Measurements from ENCODE around the gene ZFP91. TPM values are rescaled to one million over a fixed set of nuclear protein-coding genes. Genes with fewer than 3 reads are reported as not detected.
A peak's percentile ranks its signal among the peaks of the same experiment; 100 is the strongest.

Gene ZFP91
- total RNA-seq, 1 experiment from 2014 or later = 74.3 TPM

- Histone ChIP-seq H3K36me3 (ENCODE audit: insufficient read depth, low read length, poor library complexity, severe bottlenecking) (no peaks in the 10 kb centered on the region), H3K4me1 (ENCODE audit: insufficient read depth, low read length, poor library complexity, severe bottlenecking) (peaks cover 19% of the 10 kb centered on the region), H3K9me3 (ENCODE audit: low read depth, low read length, poor library complexity, severe bottlenecking) (no peaks in the 10 kb centered on the region), H3K27ac (ENCODE audit: low read depth, low read length, poor library complexity, severe bottlenecking) (no peak overlapping the region), H3K4me3 (ENCODE audit: low read depth, low read length, poor library complexity, severe bottlenecking) (no peak overlapping the region), H3K27me3 (replicated peaks; ENCODE audit: insufficient read depth, low read depth, low read length, poor library complexity) (no peaks in the 10 kb centered on the region)
- no peak for DNase-seq (ENCODE audit: low spot score)
- no TSS peak for BruUV-seq (replicated peaks)
- ChIA-PET POLR2A (ENCODE audit: low non-redundant PET) (no interaction called here), CTCF (no interaction called here)
- TF ChIP-seq CTCF (conservative IDR thresholded peaks at IDR 0.05; ENCODE audit: low read depth, low read length) = no peak
- no peak for TF ChIP-seq EZH2 (IDR thresholded peaks at IDR 0.05; ENCODE audit: borderline replicate concordance, low read depth, low read length, poor library complexity, severe bottlenecking)
- intact Hi-C loops (cut with micrococcal nuclease; ENCODE audit: unreplicated experiment) = loop anchor here (5.0 to 10.0 kb wide), 5 partner anchors 212 to 1250 kb away; partner anchors contain the start of genes TNKS1BP1 and YPEL4
These were observed 4.0 kb upstream of the ZFP91 start for GRCh38 chr11:58574881-58575280.

GRCh38 chr11:58575377-58576020 lies 3.4 kb upstream of the ZFP91 start, which contains the start of gene LPXN:
TSS of gene LPXN (minus strand) at chr11:58575856. CDS start at chr11:58575772, 84 bp downstream.
- intact Hi-C loops (cut with micrococcal nuclease; ENCODE audit: unreplicated experiment) = loop anchor here (5.0 to 10.0 kb wide), 5 partner anchors 212 to 1251 kb away; partner anchors contain the start of genes TNKS1BP1 and YPEL4
- TF ChIP-seq CTCF (conservative IDR thresholded peaks at IDR 0.05; ENCODE audit: low read depth, low read length) (no peak), EZH2 (IDR thresholded peaks at IDR 0.05; ENCODE audit: borderline replicate concordance, low read depth, low read length, poor library complexity, severe bottlenecking) (no peak)
- peaks cover 20% of the 10 kb centered on the region for H3K4me1 ChIP-seq (ENCODE audit: insufficient read depth, low read length, poor library complexity, severe bottlenecking)
- no peaks in the 10 kb centered on the region for H3K9me3 ChIP-seq (ENCODE audit: low read depth, low read length, poor library complexity, severe bottlenecking)
- no peak within 1 kb of the TSS for H3K27ac ChIP-seq (ENCODE audit: low read depth, low read length, poor library complexity, severe bottlenecking)
- no peak for DNase-seq (ENCODE audit: low spot score)
- no peaks in the 10 kb centered on the region for H3K36me3 ChIP-seq (ENCODE audit: insufficient read depth, low read length, poor library complexity, severe bottlenecking)
- ChIA-PET POLR2A (ENCODE audit: low non-redundant PET) (no interaction called here), CTCF (interaction anchor here (0.5 to 0.6 kb wide), 2 partner anchors 22 to 97 kb away, joined by 3 read pairs; no protein-coding TSS in a partner anchor)
- H3K27me3 ChIP-seq (replicated peaks; ENCODE audit: insufficient read depth, low read depth, low read length, poor library complexity) = no peaks in the 10 kb centered on the region
- no peak within 1 kb of the TSS for H3K4me3 ChIP-seq (ENCODE audit: low read depth, low read length, poor library complexity, severe bottlenecking)
- no TSS peak for BruUV-seq (replicated peaks)

DNA sequence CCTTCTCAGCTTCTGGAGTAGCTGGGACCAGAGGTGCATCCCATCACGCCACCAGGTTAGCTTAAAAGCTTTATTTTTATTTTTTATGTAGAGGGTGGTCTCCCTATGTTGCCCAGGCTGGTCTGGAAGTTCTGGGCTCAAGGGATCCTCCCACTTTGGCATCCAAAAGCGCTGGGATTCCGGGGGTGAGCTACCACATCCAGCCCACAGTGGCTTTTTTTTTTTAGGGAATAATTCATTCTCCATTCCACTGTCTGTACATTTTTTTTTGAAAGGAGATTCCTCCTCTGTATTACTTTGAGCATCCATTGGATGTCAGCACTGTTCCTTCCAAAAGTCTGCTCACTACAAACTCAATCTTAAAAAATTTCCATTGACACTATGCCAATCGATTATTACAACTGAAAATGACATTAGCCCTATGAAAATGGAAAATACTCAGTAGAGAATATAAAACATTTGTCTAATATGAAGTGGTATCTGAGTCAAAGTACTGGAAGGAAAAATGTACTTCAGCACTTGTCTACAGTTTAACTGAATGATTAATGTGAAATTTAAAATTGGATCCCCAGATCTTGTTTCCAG lies 1.9 kb upstream of the ZFP91 start:
- no TSS peak for BruUV-seq (replicated peaks)
- ChIA-PET CTCF (interaction anchor here (0.5 to 0.9 kb wide), 4 partner anchors 9 to 42 kb away, joined by 3 to 4 read pairs (median 4); no protein-coding TSS in a partner anchor), POLR2A (ENCODE audit: low non-redundant PET) (no interaction called here)
- intact Hi-C loops (cut with micrococcal nuclease; ENCODE audit: unreplicated experiment) = loop anchor here (1.0 to 10.0 kb wide), 6 partner anchors 98 to 1252 kb away; partner anchors contain the start of genes TNKS1BP1 and YPEL4
- H3K4me3 ChIP-seq (ENCODE audit: low read depth, low read length, poor library complexity, severe bottlenecking) = peak overlapping the region; percentile 67
- H3K9me3 ChIP-seq (ENCODE audit: low read depth, low read length, poor library complexity, severe bottlenecking) = no peaks in the 10 kb centered on the region
- no peaks in the 10 kb centered on the region for H3K27me3 ChIP-seq (replicated peaks; ENCODE audit: insufficient read depth, low read depth, low read length, poor library complexity)
- H3K27ac ChIP-seq (ENCODE audit: low read depth, low read length, poor library complexity, severe bottlenecking) = peak overlapping the region; percentile 100
- peaks cover 4% of the 10 kb centered on the region for H3K36me3 ChIP-seq (ENCODE audit: insufficient read depth, low read length, poor library complexity, severe bottlenecking)
- peaks cover 25% of the 10 kb centered on the region for H3K4me1 ChIP-seq (ENCODE audit: insufficient read depth, low read length, poor library complexity, severe bottlenecking)
- DNase-seq (ENCODE audit: low spot score) = peak; percentile 43
- peak; percentile 52 for TF ChIP-seq CTCF (conservative IDR thresholded peaks at IDR 0.05; ENCODE audit: low read depth, low read length)
- TF ChIP-seq EZH2 (IDR thresholded peaks at IDR 0.05; ENCODE audit: borderline replicate concordance, low read depth, low read length, poor library complexity, severe bottlenecking) = no peak
